Measurements from ENCODE around the gene PCBP3. TPM values are rescaled to one million over a fixed set of nuclear protein-coding genes. Genes with fewer than 3 reads are reported as not detected.

Gene PCBP3
- total RNA-seq, 1 experiment from 2014 or later = 10.9 TPM

DNA sequence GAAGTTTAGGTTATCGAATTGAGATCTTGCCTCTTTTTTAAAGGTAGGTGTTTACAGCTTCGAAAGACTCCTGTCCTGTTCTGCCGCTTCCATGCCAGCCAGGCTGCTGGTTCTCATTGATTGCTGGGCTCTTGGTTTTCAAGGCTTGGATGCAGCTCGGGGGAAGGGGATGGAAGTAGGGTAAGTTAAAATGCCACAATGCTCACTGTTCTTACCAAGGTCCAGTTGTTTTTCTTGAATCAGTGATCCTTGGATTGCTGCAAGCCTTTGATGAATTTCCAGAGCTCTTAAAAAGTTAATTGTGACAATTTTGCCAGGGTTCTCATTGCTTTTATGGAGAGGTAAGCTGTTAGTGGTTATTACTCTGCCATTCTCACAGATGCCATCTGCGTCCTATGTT is 74.9 kb downstream of the PCBP3 start:
- Histone ChIP-seq H3K4me1 (ENCODE audit: insufficient read depth, low read length) (no peaks in the 10 kb centered on the region), H3K9ac (ENCODE audit: extremely low read depth, insufficient read length, low read length) (no peak overlapping the region), H4K8ac (replicated peaks; ENCODE audit: insufficient read length, low read depth, low read length) (no peak overlapping the region), H3K18ac (ENCODE audit: insufficient read length, low read depth, low read length) (no peak overlapping the region), H2AFZ (ENCODE audit: low read length) (no peak overlapping the region), H2BK5ac (ENCODE audit: insufficient read length, low read length) (no peak overlapping the region), H2AK5ac (ENCODE audit: insufficient read length, low read length) (no peak overlapping the region), H3T11ph (ENCODE audit: low read length) (no peak overlapping the region), H4K5ac (ENCODE audit: insufficient read length, low read depth, low read length) (no peak overlapping the region), H3K23me2 (ENCODE audit: insufficient read length, low read depth, low read length, poor library complexity, severe bottlenecking) (no peaks in the 10 kb centered on the region), H3K27me3 (ENCODE audit: insufficient read depth, low read length) (no peaks in the 10 kb centered on the region), H3K79me2 (ENCODE audit: insufficient read depth, low read length) (no peaks in the 10 kb centered on the region), H3K56ac (ENCODE audit: insufficient read length, low read depth, low read length) (no peak overlapping the region), H3K14ac (ENCODE audit: insufficient read depth, low read length) (no peak overlapping the region), H2BK12ac (ENCODE audit: insufficient read length, low read depth, low read length) (no peak overlapping the region), H2BK20ac (ENCODE audit: low read depth, low read length, poor library complexity, severe bottlenecking) (no peak overlapping the region), H2BK120ac (ENCODE audit: low read depth, low read length, poor library complexity, severe bottlenecking) (no peak overlapping the region), H3K4ac (ENCODE audit: low read depth, low read length) (no peak overlapping the region), H3K4me2 (ENCODE audit: insufficient read depth, insufficient read length, low read length) (no peak overlapping the region), H4K91ac (ENCODE audit: insufficient read length, low read depth, low read length) (no peak overlapping the region), H3K79me1 (ENCODE audit: insufficient read depth, low read depth, low read length, poor library complexity, severe bottlenecking) (no peaks in the 10 kb centered on the region), H3K23ac (ENCODE audit: insufficient read length, low read depth, low read length) (no peak overlapping the region), H3K9me3 (ENCODE audit: control insufficient read depth, low read depth, low read length) (no peaks in the 10 kb centered on the region), H4K20me1 (ENCODE audit: control insufficient read depth, insufficient read depth, insufficient read length) (no peaks in the 10 kb centered on the region), H2BK15ac (ENCODE audit: low read depth, low read length) (no peak overlapping the region), H3K27ac (ENCODE audit: insufficient read length, low read depth, low read length) (no peak overlapping the region)
- no peak overlapping the region for H3K27ac Mint-ChIP-seq
- no peak for DNase-seq
- no CpG with 5 or more reads among the region's 5 CpGs for WGBS (ENCODE audit: extremely low coverage, insufficient read length, low lambda C conversion rate)
- H3K4me3 Mint-ChIP-seq = no peak overlapping the region
- TF ChIP-seq, protein P1, sequence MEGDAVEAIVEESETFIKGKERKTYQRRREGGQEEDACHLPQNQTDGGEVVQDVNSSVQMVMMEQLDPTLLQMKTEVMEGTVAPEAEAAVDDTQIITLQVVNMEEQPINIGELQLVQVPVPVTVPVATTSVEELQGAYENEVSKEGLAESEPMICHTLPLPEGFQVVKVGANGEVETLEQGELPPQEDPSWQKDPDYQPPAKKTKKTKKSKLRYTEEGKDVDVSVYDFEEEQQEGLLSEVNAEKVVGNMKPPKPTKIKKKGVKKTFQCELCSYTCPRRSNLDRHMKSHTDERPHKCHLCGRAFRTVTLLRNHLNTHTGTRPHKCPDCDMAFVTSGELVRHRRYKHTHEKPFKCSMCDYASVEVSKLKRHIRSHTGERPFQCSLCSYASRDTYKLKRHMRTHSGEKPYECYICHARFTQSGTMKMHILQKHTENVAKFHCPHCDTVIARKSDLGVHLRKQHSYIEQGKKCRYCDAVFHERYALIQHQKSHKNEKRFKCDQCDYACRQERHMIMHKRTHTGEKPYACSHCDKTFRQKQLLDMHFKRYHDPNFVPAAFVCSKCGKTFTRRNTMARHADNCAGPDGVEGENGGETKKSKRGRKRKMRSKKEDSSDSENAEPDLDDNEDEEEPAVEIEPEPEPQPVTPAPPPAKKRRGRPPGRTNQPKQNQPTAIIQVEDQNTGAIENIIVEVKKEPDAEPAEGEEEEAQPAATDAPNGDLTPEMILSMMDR (conservative IDR thresholded peaks at IDR 0.05) = no peak
- H3K9me3 Mint-ChIP-seq = no peaks in the 10 kb centered on the region
- H3K36me3 Mint-ChIP-seq (ENCODE audit: insufficient read depth in 1 of 3, low read depth in 3 of 3) = no peaks in the 10 kb centered on the region
- H3K27me3 Mint-ChIP-seq (ENCODE audit: low read depth) = no peaks in the 10 kb centered on the region
- H3K4me1 Mint-ChIP-seq = peaks cover 0 to 3% of the 10 kb centered on the region in 2 experiments; a peak in 2 of 4 replicates
